Measurements from ENCODE around the gene RTEL1.

Gene RTEL1

DNA sequence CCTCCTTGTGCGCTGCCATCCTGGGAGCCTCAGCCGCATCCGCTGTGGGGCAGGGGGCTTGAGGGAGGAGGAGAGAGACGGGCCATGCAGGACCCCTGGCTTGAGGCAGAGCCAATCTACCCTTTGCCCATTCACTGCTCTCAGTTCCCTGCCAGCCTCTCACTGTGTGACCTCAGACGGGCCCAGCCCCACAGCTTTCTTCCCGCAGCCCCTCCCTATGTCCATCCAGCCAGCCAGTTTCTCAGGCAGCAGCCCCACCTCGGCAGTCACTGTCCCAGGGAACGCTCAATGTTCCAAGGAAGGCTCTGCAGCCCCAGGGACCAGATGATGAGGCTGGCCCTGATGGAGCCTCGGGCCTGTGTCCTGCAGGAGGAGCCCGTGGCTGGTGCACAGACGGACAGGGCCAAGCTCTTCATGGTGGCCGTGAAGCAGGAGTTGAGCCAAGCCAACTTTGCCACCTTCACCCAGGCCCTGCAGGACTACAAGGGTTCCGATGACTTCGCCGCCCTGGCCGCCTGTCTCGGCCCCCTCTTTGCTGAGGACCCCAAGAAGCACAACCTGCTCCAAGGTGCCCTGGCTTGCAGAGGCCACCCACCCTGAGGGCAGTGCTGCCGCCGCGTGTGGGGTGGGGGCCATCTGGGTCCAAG lies 34.4 kb downstream of the RTEL1 start:
- ChIA-PET CTCF (no interaction called here), POLR2A (no interaction called here)
- TF ChIP-seq ZNF600 (tag by site-specific recombination; IDR thresholded peaks at IDR 0.05), result 0 out of 2 replicates have a peak, but pooled peaks have one; percentile 62
- peak; percentile 76; the same call in 1 of the 2 replicates for TF ChIP-seq ZNF548 (tag by site-specific recombination; IDR thresholded peaks at IDR 0.05)
- no peak for TF ChIP-seq ZBTB8A (tag by site-specific recombination; IDR thresholded peaks at IDR 0.05)
- peak; percentile 95 for TF ChIP-seq ZBTB48 (tag by site-specific recombination; IDR thresholded peaks at IDR 0.05)
- peak; percentile 76 for TF ChIP-seq ZBTB17 (tag by site-specific recombination; IDR thresholded peaks at IDR 0.05)
- TF ChIP-seq ZNF274 (IDR thresholded peaks at IDR 0.05; ENCODE audit: low read length), result no peak
- no peak for TF ChIP-seq ZNF274 (tag by site-specific recombination; IDR thresholded peaks at IDR 0.05; ENCODE audit: borderline replicate concordance)
- TF ChIP-seq ZNF830 (tag by site-specific recombination; IDR thresholded peaks at IDR 0.05; ENCODE audit: low read depth), result no peak
- no peak; the same call in 1 of the 2 replicates for TF ChIP-seq GLIS1 (tag by site-specific recombination; IDR thresholded peaks at IDR 0.05)
- no peak for TF ChIP-seq ZNF623 (tag by site-specific recombination; IDR thresholded peaks at IDR 0.05)
- TF ChIP-seq MZF1 (tag by site-specific recombination; IDR thresholded peaks at IDR 0.05; ENCODE audit: borderline replicate concordance), result no peak
- TF ChIP-seq, protein P1, sequence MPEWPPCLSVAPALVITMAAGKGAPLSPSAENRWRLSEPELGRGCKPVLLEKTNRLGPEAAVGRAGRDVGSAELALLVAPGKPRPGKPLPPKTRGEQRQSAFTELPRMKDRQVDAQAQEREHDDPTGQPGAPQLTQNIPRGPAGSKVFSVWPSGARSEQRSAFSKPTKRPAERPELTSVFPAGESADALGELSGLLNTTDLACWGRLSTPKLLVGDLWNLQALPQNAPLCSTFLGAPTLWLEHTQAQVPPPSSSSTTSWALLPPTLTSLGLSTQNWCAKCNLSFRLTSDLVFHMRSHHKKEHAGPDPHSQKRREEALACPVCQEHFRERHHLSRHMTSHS (tag by site-specific recombination; IDR thresholded peaks at IDR 0.05), result no peak
- TF ChIP-seq, protein P2, sequence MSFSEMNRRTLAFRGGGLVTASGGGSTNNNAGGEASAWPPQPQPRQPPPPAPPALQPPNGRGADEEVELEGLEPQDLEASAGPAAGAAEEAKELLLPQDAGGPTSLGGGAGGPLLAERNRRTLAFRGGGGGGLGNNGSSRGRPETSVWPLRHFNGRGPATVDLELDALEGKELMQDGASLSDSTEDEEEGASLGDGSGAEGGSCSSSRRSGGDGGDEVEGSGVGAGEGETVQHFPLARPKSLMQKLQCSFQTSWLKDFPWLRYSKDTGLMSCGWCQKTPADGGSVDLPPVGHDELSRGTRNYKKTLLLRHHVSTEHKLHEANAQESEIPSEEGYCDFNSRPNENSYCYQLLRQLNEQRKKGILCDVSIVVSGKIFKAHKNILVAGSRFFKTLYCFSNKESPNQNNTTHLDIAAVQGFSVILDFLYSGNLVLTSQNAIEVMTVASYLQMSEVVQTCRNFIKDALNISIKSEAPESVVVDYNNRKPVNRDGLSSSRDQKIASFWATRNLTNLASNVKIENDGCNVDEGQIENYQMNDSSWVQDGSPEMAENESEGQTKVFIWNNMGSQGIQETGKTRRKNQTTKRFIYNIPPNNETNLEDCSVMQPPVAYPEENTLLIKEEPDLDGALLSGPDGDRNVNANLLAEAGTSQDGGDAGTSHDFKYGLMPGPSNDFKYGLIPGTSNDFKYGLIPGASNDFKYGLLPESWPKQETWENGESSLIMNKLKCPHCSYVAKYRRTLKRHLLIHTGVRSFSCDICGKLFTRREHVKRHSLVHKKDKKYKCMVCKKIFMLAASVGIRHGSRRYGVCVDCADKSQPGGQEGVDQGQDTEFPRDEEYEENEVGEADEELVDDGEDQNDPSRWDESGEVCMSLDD (tag by site-specific recombination; IDR thresholded peaks at IDR 0.05), result no peak
- TF ChIP-seq, protein P3, sequence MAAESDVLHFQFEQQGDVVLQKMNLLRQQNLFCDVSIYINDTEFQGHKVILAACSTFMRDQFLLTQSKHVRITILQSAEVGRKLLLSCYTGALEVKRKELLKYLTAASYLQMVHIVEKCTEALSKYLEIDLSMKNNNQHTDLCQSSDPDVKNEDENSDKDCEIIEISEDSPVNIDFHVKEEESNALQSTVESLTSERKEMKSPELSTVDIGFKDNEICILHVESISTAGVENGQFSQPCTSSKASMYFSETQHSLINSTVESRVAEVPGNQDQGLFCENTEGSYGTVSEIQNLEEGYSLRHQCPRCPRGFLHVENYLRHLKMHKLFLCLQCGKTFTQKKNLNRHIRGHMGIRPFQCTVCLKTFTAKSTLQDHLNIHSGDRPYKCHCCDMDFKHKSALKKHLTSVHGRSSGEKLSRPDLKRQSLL (tag by site-specific recombination; IDR thresholded peaks at IDR 0.05), result 0 out of 2 replicates have a peak, but pooled peaks have one; percentile 12
- TF ChIP-seq ZNF677 (tag by site-specific recombination; IDR thresholded peaks at IDR 0.05), result peak; percentile 66; the same call in 1 of the 2 replicates
- TF ChIP-seq, protein P4, sequence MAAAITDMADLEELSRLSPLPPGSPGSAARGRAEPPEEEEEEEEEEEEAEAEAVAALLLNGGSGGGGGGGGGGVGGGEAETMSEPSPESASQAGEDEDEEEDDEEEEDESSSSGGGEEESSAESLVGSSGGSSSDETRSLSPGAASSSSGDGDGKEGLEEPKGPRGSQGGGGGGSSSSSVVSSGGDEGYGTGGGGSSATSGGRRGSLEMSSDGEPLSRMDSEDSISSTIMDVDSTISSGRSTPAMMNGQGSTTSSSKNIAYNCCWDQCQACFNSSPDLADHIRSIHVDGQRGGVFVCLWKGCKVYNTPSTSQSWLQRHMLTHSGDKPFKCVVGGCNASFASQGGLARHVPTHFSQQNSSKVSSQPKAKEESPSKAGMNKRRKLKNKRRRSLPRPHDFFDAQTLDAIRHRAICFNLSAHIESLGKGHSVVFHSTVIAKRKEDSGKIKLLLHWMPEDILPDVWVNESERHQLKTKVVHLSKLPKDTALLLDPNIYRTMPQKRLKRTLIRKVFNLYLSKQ (tag by site-specific recombination; IDR thresholded peaks at IDR 0.05; ENCODE audit: borderline replicate concordance), result no peak
- peak; percentile 43; the same call in 1 of the 2 replicates for TF ChIP-seq ZFP69B (tag by site-specific recombination; IDR thresholded peaks at IDR 0.05)
- TF ChIP-seq SP2 (tag by site-specific recombination; IDR thresholded peaks at IDR 0.05), result peak; percentile 25; the same call in 1 of the 2 replicates
- TF ChIP-seq ZNF529 (tag by site-specific recombination; IDR thresholded peaks at IDR 0.05; ENCODE audit: insufficient replicate concordance), result no peak
- TF ChIP-seq, protein P5, sequence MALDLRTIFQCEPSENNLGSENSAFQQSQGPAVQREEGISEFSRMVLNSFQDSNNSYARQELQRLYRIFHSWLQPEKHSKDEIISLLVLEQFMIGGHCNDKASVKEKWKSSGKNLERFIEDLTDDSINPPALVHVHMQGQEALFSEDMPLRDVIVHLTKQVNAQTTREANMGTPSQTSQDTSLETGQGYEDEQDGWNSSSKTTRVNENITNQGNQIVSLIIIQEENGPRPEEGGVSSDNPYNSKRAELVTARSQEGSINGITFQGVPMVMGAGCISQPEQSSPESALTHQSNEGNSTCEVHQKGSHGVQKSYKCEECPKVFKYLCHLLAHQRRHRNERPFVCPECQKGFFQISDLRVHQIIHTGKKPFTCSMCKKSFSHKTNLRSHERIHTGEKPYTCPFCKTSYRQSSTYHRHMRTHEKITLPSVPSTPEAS (tag by site-specific recombination; IDR thresholded peaks at IDR 0.05), result no peak
- TF ChIP-seq ZNF76 (tag by site-specific recombination; IDR thresholded peaks at IDR 0.05; ENCODE audit: borderline replicate concordance, low read depth), result no peak
- Histone ChIP-seq H3K36me3 (ENCODE audit: control insufficient read depth in 2 of 2, insufficient read depth in 1 of 2, low read length in 2 of 2) (peaks cover 0 to 18% of the 10 kb centered on the region in 2 experiments; a peak in 1 of 3 replicates), H3K4me3 (ENCODE audit: low read depth, low read length) (no peak overlapping the region), H3K9me3 (ENCODE audit: control insufficient read depth, insufficient read depth, low read depth, low read length) (no peaks in the 10 kb centered on the region), H3K4me1 (ENCODE audit: control insufficient read depth, insufficient read depth, low read length) (no peaks in the 10 kb centered on the region), H3K27ac (ENCODE audit: extremely low read depth, low read depth, low read length) (no peak overlapping the region)

All from HEK293 (cell line).